Uterus (tissue), 4 donors: ENCODE measurements around the gene CRIM1. TPM values are rescaled to one million over a fixed set of nuclear protein-coding genes. Genes with fewer than 3 reads are reported as not detected.

Experiments
- DNase-seq, 2 donors: peaks; one replicate each; pipeline ENCODE4 v3.0.0-alpha.2; 2019 to 2020
- H3K27ac ChIP-seq, 2 donors: fragments of 200-600 bp; sonication (generic); 1 replicate in 1 of 2; 2 replicates in 1 of 2; pipeline ENCODE4 v1.5.1; 2016 to 2018
- H3K27me3 ChIP-seq, 2 donors: fragments of 200-600 bp; sonication (generic); one replicate each; pipeline ENCODE4 v1.5.1; 2018 to 2019; ENCODE audit warnings: control low read depth in 1 of 2
- H3K36me3 ChIP-seq, 2 donors: fragments of 200-600 bp; sonication (generic); one replicate each; pipeline ENCODE4 v1.5.1; 2019; ENCODE audit warnings: control low read depth in 1 of 2
- H3K4me1 ChIP-seq, 2 donors: fragments of 200-600 bp; sonication (generic); one replicate each; pipeline ENCODE4 v1.5.1; 2018 to 2019; ENCODE audit warnings: control low read depth in 1 of 2
- H3K4me3 ChIP-seq, 2 donors: fragments of 200-600 bp; sonication (generic); 1 replicate in 1 of 2; 2 replicates in 1 of 2; pipeline ENCODE4 v1.5.1; 2018 to 2019; ENCODE audit warnings: mild to moderate bottlenecking in 1 of 2
- H3K9me3 ChIP-seq, 2 donors: fragments of 200-600 bp; sonication (generic); one replicate each; pipeline ENCODE4 v1.5.1; 2019; ENCODE audit warnings: control low read depth in 1 of 2
- POLR2A ChIP-seq, 2 donors: fragments of 450-650 bp; IDR thresholded peaks; one replicate each; pipeline ENCODE4 v1.6.1; 2016; ENCODE audit warnings: antibody characterized with exemption in 2 of 2, mild to moderate bottlenecking in 1 of 2, moderate library complexity in 1 of 2
- intact Hi-C: fragments of 100-400 bp; cut with DNase I; formaldehyde crosslinking; loops from one replicate; pipeline ENCODE4 v1.15.1; 2023; ENCODE audit warnings: low total_unique reads
- total RNA-seq, 4 donors: library from RNA; depleted of rRNA in 3 of 4; stranded (reverse); fragments of >200 nt in 3 of 4; gene quantifications; one replicate each; pipeline versions ENCODE4 v1.1.0 to v1.2.4, GENCODE V29; 2014 to 2023
- TF ChIP-seq, protein P1 (sequence below), 4 experiments: fragments of 200-600 bp in 2 of 4; fragments of 450-650 bp in 2 of 4; sonication (generic) in 2 of 4; IDR thresholded peaks; one replicate each; pipeline ENCODE4 v1.5.1; 2016 to 2019; ENCODE audit warnings: antibody characterized with exemption in 4 of 4, mild to moderate bottlenecking in 2 of 4, moderate library complexity in 1 of 4
- donor health status: DM: yes; HTN: yes; CAD: no.

CRIM1 gene
- total RNA-seq, 4 donors from 2014 or later = 51.2 to 168 (median 66.6) TPM

DNA sequence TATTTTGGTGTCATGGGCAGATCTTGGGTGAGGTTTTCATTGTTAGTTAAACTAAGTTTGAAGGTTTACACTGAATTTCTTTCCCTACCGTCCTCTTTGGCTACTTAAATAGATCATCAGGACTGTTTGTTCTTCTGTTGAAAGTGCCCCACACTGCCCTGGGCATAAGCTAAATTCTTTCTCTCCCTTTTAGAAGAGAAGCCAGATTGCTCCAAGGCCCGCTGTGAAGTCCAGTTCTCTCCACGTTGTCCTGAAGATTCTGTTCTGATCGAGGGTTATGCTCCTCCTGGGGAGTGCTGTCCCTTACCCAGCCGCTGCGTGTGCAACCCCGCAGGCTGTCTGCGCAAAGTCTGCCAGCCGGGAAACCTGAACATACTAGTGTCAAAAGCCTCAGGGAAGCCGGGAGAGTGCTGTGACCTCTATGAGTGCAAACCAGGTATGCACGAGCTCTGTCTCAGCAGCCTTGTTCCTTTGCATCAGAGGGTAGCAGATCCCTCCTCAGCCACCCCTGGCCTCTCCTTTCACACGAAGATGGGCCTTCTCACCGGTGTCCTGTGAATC is 85.6 kb downstream of the CRIM1 start:
- Histone ChIP-seq H3K4me3 (no peak overlapping the region), H3K9me3 (no peaks in the 10 kb centered on the region), H3K27me3 (no peaks in the 10 kb centered on the region), H3K4me1 (peaks cover 0 to 10% of the 10 kb centered on the region in 2 donors), H3K36me3 (no peaks in the 10 kb centered on the region), H3K27ac (peak overlapping the region; percentile 66 to 73)
- intact Hi-C loops = loop anchor here (10.0 kb wide), 1 partner anchor 86 kb away; the partner anchor contains the start of gene CRIM1
- TF ChIP-seq, protein P1, sequence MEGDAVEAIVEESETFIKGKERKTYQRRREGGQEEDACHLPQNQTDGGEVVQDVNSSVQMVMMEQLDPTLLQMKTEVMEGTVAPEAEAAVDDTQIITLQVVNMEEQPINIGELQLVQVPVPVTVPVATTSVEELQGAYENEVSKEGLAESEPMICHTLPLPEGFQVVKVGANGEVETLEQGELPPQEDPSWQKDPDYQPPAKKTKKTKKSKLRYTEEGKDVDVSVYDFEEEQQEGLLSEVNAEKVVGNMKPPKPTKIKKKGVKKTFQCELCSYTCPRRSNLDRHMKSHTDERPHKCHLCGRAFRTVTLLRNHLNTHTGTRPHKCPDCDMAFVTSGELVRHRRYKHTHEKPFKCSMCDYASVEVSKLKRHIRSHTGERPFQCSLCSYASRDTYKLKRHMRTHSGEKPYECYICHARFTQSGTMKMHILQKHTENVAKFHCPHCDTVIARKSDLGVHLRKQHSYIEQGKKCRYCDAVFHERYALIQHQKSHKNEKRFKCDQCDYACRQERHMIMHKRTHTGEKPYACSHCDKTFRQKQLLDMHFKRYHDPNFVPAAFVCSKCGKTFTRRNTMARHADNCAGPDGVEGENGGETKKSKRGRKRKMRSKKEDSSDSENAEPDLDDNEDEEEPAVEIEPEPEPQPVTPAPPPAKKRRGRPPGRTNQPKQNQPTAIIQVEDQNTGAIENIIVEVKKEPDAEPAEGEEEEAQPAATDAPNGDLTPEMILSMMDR (IDR thresholded peaks at IDR 0.05) = no peak
- TF ChIP-seq POLR2A (IDR thresholded peaks at IDR 0.05) = no peak
- no peak for DNase-seq

DNA sequence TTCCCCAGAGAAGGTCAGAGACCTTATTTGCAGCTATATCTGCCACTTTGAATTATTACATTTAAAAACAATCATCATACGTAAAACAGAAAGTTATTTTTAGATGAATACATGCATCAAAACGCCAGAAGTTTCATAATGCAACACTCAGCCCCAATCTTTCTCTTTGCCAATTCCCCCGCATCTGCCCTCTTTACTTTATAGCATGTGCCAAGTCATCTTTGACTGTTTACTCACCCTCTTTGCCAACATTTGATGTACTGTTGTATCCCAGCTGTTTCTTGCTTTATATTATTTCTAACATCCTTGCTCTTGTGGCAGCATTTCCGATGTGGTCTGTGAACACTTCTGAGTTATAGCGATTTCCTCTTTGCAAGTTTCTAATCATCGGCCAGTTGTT is 86.2 kb downstream of the CRIM1 start:
- Histone ChIP-seq H3K36me3 (no peaks in the 10 kb centered on the region), H3K4me3 (no peak overlapping the region), H3K27ac (peak overlapping the region; percentile 66 to 73), H3K4me1 (peaks cover 0 to 10% of the 10 kb centered on the region in 2 donors), H3K9me3 (no peaks in the 10 kb centered on the region), H3K27me3 (no peaks in the 10 kb centered on the region)
- peak in 1 of 2 donors; percentile 31 for DNase-seq
- TF ChIP-seq, protein P1 (IDR thresholded peaks at IDR 0.05) = no peak
- no peak for TF ChIP-seq POLR2A (IDR thresholded peaks at IDR 0.05)
- intact Hi-C loops = loop anchor here (10.0 kb wide), 1 partner anchor 87 kb away; the partner anchor contains the start of gene CRIM1

DNA sequence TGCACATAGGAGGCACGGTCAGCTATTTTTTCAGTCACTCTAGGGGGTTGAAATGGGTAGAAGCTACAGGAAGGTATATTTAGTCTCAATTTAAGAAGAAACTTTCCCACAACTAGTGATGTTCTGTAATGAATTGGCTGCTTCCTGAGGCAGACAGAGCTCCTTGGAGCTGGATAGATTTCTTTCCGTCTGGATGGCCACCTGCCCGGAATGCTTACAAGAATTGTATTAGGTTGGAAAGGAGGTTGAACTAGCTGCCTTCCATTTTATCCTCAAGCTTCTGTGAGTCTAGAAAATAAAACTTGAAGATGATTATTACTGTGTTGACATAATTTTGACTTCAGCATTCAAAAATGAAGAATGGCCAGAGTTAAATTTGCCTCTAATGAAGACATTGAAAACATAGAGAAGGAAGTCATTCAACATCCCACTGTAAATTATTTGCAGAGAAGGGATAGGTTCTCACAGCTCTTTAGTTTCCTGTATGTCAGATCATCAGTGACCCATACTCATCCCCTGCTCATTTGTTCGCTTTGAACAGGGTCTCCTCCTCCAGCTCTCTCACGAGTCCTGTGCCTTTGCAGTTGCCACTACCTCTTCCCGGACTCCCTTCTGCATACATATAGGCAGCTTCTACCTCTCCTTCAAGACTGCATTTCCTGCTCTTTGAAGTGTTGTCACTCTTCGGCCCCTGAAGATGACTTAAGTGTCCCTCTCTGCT is 88.8 kb downstream of the CRIM1 start:
- H3K27me3 ChIP-seq = no peaks in the 10 kb centered on the region
- H3K27ac ChIP-seq = no peak overlapping the region
- H3K9me3 ChIP-seq = no peaks in the 10 kb centered on the region
- peaks cover 0 to 4% of the 10 kb centered on the region in 2 donors for H3K4me1 ChIP-seq
- TF ChIP-seq POLR2A (IDR thresholded peaks at IDR 0.05) = no peak
- TF ChIP-seq, protein P1 (IDR thresholded peaks at IDR 0.05) = no peak
- DNase-seq = no peak
- no peak overlapping the region for H3K4me3 ChIP-seq
- no peaks in the 10 kb centered on the region for H3K36me3 ChIP-seq
- intact Hi-C loops = loop anchor here (10.0 kb wide), 1 partner anchor 90 kb away; the partner anchor contains the start of gene CRIM1

DNA sequence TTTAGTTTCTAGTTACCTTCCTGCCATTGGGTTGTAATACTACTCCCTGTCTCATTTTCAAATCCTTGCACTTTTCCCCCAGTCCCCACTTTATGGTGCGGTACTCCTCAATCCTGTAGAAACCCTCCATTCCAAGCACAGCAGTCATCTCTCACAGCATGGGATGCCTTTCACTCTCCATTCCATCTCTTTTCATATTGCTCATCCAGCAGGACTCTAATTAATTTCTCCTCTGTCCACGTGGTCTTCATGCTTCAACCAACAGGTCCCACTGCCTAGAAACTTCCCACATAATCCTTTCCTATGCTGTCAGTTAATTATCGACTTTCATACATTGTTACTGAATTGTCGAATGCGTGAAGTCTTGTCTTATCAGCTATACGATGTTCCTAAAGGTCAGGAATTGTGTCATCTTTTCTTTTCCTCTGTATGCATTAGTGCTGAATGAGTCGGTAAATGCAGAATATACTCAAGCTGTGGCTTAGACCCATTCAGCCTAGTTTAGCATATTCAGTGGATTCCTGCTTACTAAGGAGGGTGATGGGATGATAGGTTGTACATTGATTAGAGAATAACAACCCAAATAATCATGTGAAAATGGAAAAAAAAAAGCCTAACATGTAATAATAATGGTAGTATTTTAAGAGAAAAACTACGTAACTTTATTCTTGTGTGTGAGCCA is 89.7 kb downstream of the CRIM1 start:
- Histone ChIP-seq H3K27ac (no peak overlapping the region), H3K36me3 (no peaks in the 10 kb centered on the region)

More for the DNA sequence above, 89.7 kb downstream of the CRIM1 start:
- Histone ChIP-seq H3K27me3 (no peaks in the 10 kb centered on the region), H3K4me3 (no peak overlapping the region), H3K4me1 (peaks cover 4 to 11% of the 10 kb centered on the region in 2 donors), H3K9me3 (no peaks in the 10 kb centered on the region)
- DNase-seq = no peak
- intact Hi-C loops = loop anchor here (10.0 kb wide), 1 partner anchor 91 kb away; the partner anchor contains the start of gene CRIM1
- TF ChIP-seq POLR2A (IDR thresholded peaks at IDR 0.05) = no peak
- TF ChIP-seq, protein P1 (IDR thresholded peaks at IDR 0.05) = no peak
